ENCODE results near the gene RNF31.

The RNF31 gene

DNA sequence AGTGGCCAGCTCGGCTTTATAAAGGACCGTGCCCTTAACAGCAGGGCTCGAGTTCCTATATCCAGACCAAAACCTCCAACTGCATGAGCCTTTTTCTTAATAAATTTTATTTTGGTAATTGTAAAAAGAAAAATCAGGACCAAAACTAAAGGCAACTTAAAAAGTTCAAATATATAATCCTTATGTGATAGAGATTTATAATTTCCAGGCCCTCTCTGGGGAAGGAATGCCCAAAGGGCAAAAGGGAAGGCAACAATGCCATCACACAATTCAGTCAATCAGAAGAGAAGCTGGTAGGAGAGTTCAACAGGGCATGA is 41.7 kb downstream of the RNF31 start:
- TF ChIP-seq, protein P1, sequence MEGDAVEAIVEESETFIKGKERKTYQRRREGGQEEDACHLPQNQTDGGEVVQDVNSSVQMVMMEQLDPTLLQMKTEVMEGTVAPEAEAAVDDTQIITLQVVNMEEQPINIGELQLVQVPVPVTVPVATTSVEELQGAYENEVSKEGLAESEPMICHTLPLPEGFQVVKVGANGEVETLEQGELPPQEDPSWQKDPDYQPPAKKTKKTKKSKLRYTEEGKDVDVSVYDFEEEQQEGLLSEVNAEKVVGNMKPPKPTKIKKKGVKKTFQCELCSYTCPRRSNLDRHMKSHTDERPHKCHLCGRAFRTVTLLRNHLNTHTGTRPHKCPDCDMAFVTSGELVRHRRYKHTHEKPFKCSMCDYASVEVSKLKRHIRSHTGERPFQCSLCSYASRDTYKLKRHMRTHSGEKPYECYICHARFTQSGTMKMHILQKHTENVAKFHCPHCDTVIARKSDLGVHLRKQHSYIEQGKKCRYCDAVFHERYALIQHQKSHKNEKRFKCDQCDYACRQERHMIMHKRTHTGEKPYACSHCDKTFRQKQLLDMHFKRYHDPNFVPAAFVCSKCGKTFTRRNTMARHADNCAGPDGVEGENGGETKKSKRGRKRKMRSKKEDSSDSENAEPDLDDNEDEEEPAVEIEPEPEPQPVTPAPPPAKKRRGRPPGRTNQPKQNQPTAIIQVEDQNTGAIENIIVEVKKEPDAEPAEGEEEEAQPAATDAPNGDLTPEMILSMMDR (IDR thresholded peaks at IDR 0.05; ENCODE audit: low read length, missing control alignments) = no peak
- no peak for DNase-seq (ENCODE audit: low read depth)
- peak overlapping the region; percentile 80 for H3K4me3 ChIP-seq (replicated peaks; ENCODE audit: low read depth, low read length)

DNA sequence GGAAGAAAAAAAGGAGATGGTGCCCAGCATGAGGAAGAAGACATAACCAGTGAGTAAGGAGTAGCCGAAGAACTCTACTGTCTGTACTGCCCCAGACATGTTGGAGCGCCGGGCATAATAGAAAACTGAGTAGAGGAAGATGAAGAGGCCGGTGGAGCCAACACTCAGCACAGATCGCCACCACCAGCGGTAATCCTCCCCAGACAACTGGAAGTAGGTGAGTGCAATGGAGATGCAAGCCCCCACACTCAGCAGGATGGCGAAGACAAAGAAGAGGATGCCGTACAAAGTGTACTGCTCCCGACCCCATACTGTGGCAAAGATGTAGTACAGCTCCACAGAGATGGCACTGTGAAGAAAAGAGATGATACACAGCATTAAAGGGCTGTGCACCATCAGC is 42.2 kb downstream of the RNF31 start:
- no peak overlapping the region for H3K4me3 ChIP-seq (replicated peaks; ENCODE audit: low read depth, low read length)

DNA sequence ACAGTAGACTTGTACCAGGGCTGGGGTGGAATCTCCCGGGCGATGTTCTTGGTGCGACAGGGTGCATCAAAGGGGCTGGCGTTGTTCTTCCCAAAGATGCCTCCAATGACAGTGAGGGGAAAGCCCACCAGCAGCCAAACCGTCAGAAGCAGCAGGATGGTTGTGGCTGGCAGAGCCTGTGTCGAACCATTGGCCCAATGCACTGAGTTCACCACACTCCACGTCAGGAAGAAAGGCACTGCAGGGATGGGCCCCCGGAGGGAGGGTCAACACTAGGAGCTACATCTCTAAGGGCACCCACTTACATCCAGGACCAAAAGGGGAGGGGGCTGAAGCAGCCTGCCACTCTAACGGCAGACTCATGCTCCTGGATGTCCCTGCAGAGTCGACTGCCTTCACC is 43.1 kb downstream of the RNF31 start:
- H3K4me3 ChIP-seq (replicated peaks; ENCODE audit: low read depth, low read length) = no peak overlapping the region
- no peak for DNase-seq (ENCODE audit: low read depth)
- TF ChIP-seq, protein P1 (IDR thresholded peaks at IDR 0.05; ENCODE audit: low read length, missing control alignments) = no peak

More for the DNA sequence above, 42.2 kb downstream of the RNF31 start:
- DNase-seq (ENCODE audit: low read depth) = no peak
- TF ChIP-seq, protein P1 (IDR thresholded peaks at IDR 0.05; ENCODE audit: low read length, missing control alignments) = no peak

DNA sequence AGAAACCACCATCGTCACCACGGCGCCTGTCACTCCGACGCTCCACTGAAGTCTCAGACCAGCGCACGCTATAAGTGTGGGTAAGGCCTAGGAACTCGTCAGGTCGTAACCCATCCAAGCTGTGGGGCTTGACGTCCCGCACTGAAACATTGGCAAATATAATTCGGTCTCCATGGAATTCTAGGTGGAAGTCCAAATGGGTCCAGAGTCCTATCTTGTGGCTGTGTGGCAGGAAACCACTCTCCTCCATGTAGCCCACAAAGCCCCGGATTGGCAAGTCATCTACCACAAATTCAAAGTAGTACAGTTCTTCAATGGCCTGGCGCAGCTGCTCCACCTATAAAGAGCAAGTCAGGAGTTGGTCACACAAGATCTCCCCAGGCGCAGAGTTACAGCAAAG is 45.6 kb downstream of the RNF31 start:
- H3K4me3 ChIP-seq (replicated peaks; ENCODE audit: low read depth, low read length) = no peak overlapping the region

DNA sequence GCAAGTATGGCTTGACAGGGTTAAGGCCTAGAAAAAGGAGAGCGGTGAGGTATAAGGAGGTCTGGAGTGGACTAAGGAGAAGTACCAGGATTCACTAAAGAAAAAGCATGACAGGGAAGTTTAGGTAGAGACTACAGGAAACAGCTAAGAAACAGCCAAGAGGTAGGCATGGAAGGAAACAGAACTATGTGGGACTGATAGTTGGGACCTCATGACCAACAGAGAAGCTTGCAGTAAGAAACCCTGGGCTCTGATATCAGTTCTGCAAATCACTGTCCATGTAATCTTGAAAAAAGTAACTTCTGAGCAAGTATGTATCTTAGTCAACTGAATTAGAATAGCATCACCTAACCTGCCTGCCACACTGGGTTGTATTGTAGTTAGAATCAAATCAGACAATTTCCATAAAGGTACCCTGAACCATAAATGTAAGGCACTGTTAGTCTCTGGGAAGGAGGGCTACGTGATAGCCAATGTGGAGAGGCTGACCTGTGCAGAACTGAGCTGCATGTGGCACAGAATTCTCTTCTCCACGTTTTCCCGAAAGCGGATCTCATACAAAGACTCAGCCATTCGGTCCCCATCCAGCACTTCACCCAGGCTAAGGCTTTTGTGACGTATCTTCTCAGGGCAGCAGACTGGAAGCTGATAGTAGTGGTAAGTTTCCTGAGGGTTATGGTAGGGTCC is 47.0 kb downstream of the RNF31 start:
- TF ChIP-seq, protein P1 (IDR thresholded peaks at IDR 0.05; ENCODE audit: low read length, missing control alignments) = no peak
- DNase-seq (ENCODE audit: low read depth) = no peak
- H3K4me3 ChIP-seq (replicated peaks; ENCODE audit: low read depth, low read length) = peak overlapping the region; percentile 88

More for the DNA sequence above, 45.6 kb downstream of the RNF31 start:
- TF ChIP-seq, protein P1 (IDR thresholded peaks at IDR 0.05; ENCODE audit: low read length, missing control alignments) = no peak
- no peak for DNase-seq (ENCODE audit: low read depth)

DNA sequence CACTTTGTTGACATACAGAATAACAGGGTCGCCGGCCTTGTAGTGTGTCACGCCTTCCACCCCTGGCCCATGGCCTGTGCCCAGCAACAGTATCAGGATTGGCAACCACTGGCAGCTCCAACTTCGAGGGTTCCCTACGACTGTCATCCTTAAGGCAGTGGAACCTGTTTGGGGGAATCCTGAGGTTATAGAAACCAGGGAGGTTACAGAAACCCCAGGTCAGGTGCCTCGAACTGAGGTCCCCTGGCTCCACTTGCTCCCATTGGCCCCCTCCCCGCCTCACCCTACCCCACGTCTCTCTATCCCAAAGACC is 47.5 kb downstream of the RNF31 start:
- H3K4me3 ChIP-seq (replicated peaks; ENCODE audit: low read depth, low read length) = peak overlapping the region; percentile 88
- TF ChIP-seq, protein P1 (IDR thresholded peaks at IDR 0.05; ENCODE audit: low read length, missing control alignments) = no peak
- no peak for DNase-seq (ENCODE audit: low read depth)
